ENCODE measurements around the gene PANX2. TPM values are rescaled to one million over a fixed set of nuclear protein-coding genes. Genes with fewer than 3 reads are reported as not detected.

PANX2 gene
- total and polyA plus RNA-seq, 2 of the 13 experiments (the other 11 are each of a cell fraction or from before 2014, with no cell fraction given): 0.15 to 1.1 TPM

DNA sequence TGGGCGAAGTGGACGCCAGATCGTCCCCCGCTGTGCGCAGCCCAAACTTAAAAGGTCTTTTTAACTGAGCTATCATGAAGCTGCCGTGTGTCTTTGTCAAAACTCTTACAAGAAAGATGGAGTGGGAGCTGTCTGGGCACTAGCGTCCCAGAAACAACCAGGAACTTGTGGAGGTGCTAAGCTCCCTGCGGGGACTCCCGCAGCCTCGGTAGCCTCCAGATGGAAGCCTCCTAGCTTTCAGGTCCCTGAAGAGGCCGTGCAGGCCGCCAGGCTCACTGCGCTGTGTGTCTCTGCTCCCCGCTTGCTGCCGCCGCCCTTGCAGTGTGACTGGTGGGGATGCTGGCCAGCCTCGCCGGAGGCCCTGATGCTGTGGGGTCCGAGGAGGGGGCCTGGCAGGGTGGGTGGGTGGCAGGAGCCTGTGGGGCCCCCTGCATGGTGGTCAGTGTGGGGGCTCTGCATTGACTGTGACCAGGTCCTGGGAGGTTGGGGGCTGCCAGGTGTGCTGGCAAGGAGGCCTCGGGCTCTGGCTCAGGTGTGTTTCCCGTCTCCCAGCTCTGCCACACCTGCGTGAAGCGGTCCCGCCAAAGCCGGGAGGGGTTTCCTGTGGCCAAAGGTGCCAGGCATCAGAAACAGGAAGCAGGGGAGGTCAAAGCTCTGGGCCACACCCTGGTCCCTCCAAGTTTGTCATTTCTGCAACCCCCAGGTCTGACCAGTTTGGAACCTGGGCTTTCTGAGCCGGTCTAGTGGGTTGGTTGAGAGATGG is 16.4 kb downstream of the PANX2 start (continued):
- no peak for TF ChIP-seq PPARG (CRISPR knock-in tag; conservative IDR thresholded peaks at IDR 0.05)
- TF ChIP-seq MXD4 (CRISPR knock-in tag; IDR thresholded peaks at IDR 0.05): 0 out of 2 replicates have a peak, but pooled peaks have one; percentile 21
- TF ChIP-seq ZNF576 (CRISPR knock-in tag; IDR thresholded peaks at IDR 0.05): no peak
- TF ChIP-seq ZNF44 (CRISPR knock-in tag; IDR thresholded peaks at IDR 0.05): no peak
- TF ChIP-seq GABPB1 (CRISPR knock-in tag; IDR thresholded peaks at IDR 0.05): peak; percentile 4; the same call in 1 of the 2 replicates
- 0 out of 2 replicates have a peak, but pooled peaks have one; percentile 38 for TF ChIP-seq ZNF343 (CRISPR knock-in tag; IDR thresholded peaks at IDR 0.05)

DNA sequence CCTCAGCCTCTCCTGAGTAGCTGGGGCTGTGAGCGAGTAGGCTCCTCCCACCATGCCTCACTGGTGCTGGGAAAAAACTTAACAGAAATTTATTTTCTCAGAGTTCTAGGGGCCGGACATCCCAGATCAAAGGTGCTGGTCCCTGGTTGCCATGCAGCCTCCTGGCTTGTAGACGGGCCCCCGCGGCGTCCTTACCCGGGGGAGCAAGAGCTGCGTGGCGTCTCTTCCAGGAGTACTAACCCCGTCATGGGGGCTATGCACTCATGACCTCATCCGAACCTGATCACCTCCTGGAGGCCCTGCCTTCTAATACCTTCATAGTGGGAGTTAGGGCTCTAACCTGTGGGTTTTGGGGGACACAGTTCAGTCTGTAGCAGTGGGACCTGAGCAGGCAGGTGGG is 17.8 kb downstream of the PANX2 start:
- Histone ChIP-seq H3K9me3 (ENCODE audit: low read length) (no peaks in the 10 kb centered on the region), H3K4me2 (ENCODE audit: low read depth, low read length) (no peak overlapping the region), H3K9ac (ENCODE audit: insufficient read depth, low read depth, low read length) (no peak overlapping the region), H2AFZ (ENCODE audit: low read length) (no peak overlapping the region), H3K4me1 (ENCODE audit: insufficient read depth, low read length) (peaks cover 30% of the 10 kb centered on the region), H3K27me3 (ENCODE audit: control insufficient read depth in 1 of 2, insufficient read depth in 2 of 2, low read length in 2 of 2) (no peaks in the 10 kb centered on the region), H3K4me3 (replicated peaks in 1 of 3; ENCODE audit: insufficient read depth in 1 of 3, low read depth in 2 of 3, low read length in 3 of 3) (no peak overlapping the region), H3K27ac (ENCODE audit: extremely low read length, insufficient read depth, low read length) (no peak overlapping the region), H3K79me2 (ENCODE audit: insufficient read depth, low read length) (peaks cover 18% of the 10 kb centered on the region), H3K36me3 (replicated peaks in 1 of 2; ENCODE audit: control insufficient read depth in 1 of 2, insufficient read depth in 2 of 2, low read length in 2 of 2) (peaks cover 3 to 8% of the 10 kb centered on the region in 2 experiments; a peak in 4 of 5 replicates), H4K20me1 (ENCODE audit: insufficient read depth, low read length) (peaks cover 2% of the 10 kb centered on the region; the same call in 1 of the 2 replicates)
- TF ChIP-seq, protein P1, sequence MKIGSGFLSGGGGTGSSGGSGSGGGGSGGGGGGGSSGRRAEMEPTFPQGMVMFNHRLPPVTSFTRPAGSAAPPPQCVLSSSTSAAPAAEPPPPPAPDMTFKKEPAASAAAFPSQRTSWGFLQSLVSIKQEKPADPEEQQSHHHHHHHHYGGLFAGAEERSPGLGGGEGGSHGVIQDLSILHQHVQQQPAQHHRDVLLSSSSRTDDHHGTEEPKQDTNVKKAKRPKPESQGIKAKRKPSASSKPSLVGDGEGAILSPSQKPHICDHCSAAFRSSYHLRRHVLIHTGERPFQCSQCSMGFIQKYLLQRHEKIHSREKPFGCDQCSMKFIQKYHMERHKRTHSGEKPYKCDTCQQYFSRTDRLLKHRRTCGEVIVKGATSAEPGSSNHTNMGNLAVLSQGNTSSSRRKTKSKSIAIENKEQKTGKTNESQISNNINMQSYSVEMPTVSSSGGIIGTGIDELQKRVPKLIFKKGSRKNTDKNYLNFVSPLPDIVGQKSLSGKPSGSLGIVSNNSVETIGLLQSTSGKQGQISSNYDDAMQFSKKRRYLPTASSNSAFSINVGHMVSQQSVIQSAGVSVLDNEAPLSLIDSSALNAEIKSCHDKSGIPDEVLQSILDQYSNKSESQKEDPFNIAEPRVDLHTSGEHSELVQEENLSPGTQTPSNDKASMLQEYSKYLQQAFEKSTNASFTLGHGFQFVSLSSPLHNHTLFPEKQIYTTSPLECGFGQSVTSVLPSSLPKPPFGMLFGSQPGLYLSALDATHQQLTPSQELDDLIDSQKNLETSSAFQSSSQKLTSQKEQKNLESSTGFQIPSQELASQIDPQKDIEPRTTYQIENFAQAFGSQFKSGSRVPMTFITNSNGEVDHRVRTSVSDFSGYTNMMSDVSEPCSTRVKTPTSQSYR (CRISPR knock-in tag; IDR thresholded peaks at IDR 0.05; ENCODE audit: borderline replicate concordance): no peak
- TF ChIP-seq SIN3B (IDR thresholded peaks at IDR 0.05; ENCODE audit: low read length) (no peak), THAP11 (CRISPR knock-in tag; IDR thresholded peaks at IDR 0.05) (no peak), JUND (CRISPR knock-in tag; IDR thresholded peaks at IDR 0.05) (no peak), NR0B2 (CRISPR knock-in tag; IDR thresholded peaks at IDR 0.05) (no peak), TP53 (CRISPR knock-in tag; conservative IDR thresholded peaks at IDR 0.05) (no peak)
- TF ChIP-seq, protein P2, sequence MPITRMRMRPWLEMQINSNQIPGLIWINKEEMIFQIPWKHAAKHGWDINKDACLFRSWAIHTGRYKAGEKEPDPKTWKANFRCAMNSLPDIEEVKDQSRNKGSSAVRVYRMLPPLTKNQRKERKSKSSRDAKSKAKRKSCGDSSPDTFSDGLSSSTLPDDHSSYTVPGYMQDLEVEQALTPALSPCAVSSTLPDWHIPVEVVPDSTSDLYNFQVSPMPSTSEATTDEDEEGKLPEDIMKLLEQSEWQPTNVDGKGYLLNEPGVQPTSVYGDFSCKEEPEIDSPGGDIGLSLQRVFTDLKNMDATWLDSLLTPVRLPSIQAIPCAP (CRISPR knock-in tag; IDR thresholded peaks at IDR 0.05; ENCODE audit: low read depth): no peak
- TF ChIP-seq, protein P3, sequence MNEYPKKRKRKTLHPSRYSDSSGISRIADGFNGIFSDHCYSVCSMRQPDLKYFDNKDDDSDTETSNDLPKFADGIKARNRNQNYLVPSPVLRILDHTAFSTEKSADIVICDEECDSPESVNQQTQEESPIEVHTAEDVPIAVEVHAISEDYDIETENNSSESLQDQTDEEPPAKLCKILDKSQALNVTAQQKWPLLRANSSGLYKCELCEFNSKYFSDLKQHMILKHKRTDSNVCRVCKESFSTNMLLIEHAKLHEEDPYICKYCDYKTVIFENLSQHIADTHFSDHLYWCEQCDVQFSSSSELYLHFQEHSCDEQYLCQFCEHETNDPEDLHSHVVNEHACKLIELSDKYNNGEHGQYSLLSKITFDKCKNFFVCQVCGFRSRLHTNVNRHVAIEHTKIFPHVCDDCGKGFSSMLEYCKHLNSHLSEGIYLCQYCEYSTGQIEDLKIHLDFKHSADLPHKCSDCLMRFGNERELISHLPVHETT (CRISPR knock-in tag; conservative IDR thresholded peaks at IDR 0.05): no peak
- TF ChIP-seq, protein P4, sequence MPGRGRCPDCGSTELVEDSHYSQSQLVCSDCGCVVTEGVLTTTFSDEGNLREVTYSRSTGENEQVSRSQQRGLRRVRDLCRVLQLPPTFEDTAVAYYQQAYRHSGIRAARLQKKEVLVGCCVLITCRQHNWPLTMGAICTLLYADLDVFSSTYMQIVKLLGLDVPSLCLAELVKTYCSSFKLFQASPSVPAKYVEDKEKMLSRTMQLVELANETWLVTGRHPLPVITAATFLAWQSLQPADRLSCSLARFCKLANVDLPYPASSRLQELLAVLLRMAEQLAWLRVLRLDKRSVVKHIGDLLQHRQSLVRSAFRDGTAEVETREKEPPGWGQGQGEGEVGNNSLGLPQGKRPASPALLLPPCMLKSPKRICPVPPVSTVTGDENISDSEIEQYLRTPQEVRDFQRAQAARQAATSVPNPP (CRISPR knock-in tag; IDR thresholded peaks at IDR 0.05): no peak
- ChIA-PET POLR2A (no interaction called here), CTCF (ENCODE audit: low intra/inter-chr PET ratio, low total read pairs) (no interaction called here)
- intact Hi-C loops (cut with micrococcal nuclease; ENCODE audit: unreplicated experiment) (no loop called here), in situ Hi-C loops (cut with HindIII; ENCODE audit: extremely low pct_ligation_motif_present, low pct_unique_long_range_greater_than_20kb) (no loop called here)
- TSS peak; percentile 43 for BruUV-seq (replicated peaks)
- WGBS (ENCODE audit: low lambda C conversion rate): 95% methylated on average over 7 of the region's 11 CpGs
- ATAC-seq: no peak
- FAIRE-seq: no peak
- DNase-seq (ENCODE audit: low spot score): no peak

Data from HepG2 (cell line).